Femur (tissue), 1 donor: ENCODE measurements around the gene OSGIN1.
A peak's percentile ranks its signal among the peaks of the same experiment; 100 is the strongest.

Experiments used
- DNase-seq: peaks from one replicate; pipeline ENCODE4 v3.0.0-alpha.2; 2017

The OSGIN1 gene

DNA sequence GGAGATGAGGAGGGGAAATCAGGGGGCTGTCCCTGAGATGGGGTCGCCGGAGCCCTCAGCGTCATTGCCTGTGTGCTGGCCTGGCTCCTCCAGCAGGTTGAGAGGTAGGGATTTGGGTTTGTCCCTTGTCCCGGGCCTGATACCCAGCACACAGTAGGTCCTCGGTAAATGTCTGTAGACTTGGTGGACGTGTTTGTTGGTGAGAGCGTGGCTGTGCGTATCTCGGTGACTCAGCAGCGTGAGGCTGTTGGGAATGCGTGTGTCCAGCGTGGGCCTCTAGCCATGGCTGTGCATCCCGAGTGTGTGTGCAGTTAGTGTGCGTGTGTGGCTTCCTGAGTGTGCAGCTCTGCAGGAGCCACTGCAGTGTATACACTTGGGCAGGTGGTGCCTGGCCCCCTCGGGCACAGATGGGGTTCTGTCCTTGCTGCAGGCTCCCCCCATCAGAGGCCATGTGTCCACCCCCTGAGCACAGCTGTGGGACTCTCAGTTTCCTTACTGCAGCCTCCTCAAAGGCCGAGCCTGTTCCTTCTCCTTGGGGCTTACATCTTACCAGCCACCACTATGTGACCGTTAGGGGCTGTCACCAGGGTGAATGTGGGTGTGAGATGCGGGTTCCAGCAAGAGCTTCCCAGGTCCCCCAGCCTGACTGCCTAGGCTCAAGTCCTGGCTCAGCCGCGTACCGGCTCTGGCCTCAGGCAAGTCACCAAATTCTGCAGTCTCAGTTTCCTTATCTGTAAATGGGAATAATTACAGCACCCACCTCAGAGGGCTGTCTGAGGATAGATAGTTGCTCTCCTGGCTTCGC lies 20.7 kb downstream of the OSGIN1 start:
- DNase-seq, result no peak

DNA sequence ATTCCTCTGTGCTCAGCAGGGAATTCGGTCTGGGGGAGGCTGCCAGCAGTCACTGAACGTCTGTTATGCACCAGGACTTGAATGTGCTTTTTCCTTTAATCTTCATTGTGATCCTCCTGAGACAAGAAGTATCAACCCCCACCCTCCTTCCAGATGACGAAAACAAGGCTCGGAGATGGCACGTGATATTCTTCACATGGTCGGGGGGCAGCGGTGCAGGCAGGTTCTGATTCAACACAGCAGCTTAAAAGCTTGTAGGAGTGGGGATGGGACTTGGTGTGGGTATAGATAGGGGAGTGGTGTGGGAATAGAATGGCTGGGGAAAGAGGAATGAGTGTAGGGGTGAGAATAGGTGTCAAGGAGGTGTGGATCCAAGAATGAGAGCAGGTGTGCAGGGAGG lies 21.4 kb downstream of the OSGIN1 start:
- DNase-seq, result no peak

DNA sequence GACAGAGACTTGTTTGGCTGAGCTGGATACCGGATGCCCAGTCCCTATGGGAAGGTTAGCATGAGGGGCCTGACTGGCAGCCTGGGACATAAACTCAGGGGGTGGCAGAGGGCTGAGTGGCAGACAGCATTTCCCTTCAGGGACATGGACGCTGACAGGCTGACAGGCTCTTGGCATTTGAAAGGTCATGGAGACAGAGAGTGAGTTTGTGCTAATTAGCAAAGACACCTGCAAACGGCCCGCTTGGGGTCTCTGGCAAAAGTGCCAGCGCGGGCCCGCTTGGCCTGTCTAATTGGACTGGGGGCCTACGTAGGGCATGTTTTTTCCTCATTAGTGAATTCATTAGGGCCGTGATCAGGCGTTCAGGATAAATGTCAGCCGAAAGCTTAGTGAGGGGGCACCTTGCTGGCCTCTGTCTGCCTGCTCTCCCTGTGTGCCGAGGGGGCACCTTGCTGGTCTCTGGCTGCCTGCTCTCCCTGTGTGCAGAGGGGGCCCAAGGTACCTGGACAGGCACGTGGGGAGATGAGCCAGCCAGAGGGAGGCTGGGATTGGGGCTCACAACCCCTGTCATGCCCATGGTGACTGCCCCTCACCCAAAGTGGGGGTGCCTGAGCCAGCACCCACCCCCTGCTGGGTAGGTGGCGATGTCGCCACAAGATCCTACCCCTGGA lies 22.7 kb downstream of the OSGIN1 start:
- DNase-seq, result no peak

DNA sequence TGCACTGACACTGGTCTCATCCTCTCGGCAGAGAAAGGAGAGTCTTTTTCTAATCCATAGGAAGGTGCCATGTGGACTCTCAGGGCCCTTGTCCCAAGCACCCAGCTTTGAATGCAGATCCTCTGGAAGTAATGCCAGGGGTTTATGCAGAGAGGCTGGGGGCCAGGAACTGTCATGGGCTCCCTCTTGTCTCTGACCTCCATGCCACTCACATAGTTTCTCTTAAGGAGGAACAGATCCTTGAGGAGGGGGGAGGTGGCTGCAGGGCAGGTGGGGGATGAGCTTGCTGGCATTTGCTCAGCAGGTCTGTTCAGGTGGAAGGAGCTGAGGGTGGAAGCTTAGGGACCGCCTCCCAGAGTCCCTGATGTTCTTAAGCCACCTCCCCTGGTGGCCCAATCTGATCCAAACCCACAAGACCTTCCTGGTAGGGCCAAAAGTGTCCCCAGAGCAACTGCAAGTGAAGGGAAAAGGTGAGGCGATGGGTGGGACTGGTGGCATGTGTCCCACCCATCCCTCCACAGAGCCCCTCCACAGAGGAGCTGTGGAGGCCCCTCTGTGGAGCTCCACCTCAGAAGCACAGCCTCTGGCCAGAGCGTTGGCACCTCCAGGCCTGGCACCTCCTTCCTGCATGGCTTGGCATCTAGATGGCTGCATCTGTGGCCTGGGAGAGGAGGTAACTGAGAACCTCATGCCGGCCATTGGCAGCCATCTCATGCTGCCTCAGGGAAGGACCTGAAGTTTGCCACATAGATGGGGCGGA lies 24.2 kb downstream of the OSGIN1 start:
- no peak for DNase-seq

GRCh38 chr16:83978401-83978904 lies 25.4 kb downstream of the OSGIN1 start:
- no peak for DNase-seq

DNA sequence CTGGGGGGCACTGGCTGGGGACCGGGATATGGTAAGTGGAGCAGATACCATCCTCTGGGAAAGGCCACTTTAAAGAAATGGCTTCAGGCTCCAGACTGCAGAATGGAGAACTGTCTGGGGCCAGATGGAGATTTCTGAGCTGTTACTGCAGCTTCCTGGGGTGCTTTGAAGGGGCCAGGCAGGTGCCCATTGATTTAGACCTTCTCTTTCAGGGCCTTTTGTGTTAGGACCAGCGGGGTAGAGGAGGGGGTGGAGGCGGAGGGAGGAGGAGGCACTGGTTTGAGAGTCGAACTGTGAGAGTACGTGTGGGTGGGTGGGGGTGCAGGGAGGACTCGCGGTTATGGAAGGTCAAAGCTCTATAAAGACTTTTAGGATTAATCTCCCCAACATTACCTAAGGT lies 26.4 kb downstream of the OSGIN1 start:
- no peak for DNase-seq

DNA sequence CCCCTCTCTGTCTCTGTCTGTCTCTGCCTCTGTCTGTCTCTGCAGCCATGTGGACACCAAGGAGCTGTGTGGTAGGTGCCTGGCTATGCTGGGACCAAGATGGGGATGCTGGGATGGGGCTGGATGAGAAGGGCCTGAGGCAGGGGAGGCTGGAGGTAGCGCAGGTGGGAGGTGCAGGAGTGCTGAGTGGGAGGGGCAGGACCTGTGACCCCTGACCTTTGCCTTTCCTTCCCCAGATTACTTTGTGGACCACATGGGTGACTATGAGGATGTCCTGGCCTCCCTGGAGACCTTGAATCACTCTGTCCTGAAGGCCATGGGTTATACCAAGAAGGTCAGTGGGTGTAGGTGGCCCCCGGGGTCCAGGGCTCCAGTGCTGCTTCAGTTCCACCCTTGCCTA lies 27.8 kb downstream of the OSGIN1 start:
- DNase-seq, result no peak

DNA sequence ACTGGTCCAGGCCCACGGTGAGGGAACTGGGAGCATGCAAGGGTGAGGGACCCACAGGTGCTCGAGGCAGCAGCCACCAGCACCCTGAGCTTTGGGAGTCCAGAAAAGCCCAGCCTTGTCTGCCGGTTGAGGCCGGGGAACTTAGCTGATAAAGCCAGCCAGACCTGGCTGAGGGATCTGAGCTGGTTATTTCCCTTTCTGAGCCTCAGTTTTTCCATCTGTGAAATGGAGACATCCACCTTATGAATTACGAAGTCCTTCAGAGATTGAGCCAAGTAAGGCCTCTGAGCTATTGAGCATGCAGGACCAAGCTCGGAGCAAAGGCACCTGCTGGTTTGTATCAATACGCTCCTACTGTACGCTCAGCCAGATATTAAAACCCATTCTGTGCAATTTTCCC lies 28.8 kb downstream of the OSGIN1 start:
- DNase-seq, result no peak

GRCh38 chr16:83983491-83983890 lies 30.5 kb downstream of the OSGIN1 start:
- DNase-seq, result no peak

DNA sequence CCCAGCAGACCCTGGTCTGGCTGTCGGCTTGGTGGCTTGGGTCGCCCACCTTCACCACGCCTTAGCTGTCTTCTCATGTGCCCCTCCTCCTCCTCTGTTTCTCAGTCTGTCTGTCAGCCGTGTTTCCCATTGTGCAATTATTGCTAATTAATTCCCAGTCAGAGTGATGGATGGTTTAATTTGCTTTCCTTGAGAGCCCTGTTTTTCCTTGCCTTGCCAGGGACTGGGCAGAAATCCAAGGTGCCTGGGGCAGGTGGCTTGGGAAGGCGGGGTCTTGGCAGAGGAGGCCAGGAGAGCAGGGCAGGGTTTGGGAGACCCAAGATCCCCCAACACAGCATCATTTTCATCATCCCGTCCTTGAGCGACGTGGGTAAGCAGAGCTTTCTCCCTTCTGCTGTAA lies 36.3 kb downstream of the OSGIN1 start:
- no peak for DNase-seq

DNA sequence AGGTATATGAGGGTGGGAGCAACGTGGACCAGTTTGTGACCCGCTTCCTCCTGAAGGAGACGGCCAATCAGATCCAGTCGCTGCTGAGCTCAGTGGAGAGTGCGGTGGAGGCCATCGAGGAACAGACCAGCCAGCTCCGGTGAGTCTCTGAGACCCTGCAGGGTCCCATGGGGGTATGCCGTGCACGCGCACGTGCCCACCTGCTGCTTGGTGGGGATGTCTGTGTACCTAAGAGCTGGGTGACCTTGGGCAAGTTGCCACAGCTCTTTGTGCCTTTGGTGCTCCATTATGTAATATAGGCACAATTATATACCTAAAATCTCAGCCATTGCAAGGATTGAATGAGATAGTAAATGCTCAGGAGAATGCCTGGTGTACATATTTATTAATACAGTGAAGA lies 37.5 kb downstream of the OSGIN1 start:
- DNase-seq, result no peak

DNA sequence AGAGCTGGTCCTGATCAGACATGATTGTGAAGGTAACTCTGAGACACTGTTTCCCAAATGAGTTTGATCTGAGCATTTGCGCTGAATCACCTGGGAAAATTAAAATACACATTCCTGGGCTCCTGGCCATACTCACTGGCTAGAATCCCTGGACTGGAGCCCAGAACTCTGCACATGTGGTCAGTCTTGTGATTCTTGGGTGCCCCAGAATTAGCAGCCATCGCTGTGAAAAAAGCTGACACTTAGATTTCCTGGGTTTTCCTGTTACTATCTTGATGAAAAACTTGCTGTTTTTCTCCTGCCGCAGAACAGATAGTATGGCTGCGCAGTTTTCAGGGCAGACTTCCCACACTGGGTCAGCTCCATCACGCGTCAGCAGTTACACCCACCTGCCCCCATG lies 39.6 kb downstream of the OSGIN1 start:
- no peak for DNase-seq

DNA sequence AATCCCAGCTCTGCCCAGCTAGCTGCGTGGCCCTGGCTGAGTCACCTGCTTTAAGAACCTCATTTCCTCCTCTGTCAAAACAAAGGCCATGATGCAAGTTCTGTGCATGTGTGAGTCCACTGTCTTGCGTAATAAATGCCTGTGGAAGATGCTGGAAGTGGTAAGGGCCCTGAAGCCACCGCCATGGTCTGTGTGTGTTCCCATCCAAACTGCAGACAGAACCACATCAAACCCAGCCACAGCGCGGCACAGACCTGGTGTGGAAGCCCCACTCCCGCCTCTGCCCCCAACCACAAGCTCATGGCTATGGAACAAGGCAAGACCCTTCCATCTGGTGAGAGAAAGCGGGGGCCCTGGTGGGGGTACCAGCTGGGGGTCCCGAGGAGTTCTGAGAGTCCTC lies 41.0 kb downstream of the OSGIN1 start:
- peak; percentile 44 for DNase-seq

DNA sequence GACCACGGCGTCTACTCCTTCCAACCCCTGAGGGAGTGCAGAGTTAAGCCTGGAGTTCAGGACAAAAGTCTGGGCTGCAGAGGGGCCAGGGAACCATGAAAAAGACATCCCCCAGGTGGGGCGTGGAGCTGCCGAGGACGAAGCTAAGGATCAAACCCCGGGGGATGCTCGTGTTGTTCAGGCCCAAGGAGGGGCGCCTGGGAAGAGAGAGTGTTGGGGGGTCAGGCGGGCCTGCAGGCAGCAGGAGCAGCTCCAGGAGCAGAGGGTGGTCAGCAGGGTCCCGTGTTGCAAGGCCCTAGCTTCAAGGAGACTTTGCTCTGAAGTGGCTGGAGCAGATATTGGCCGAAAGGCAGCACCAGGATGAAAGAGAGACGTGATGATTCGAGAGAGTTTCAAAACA lies 41.7 kb downstream of the OSGIN1 start:
- no peak for DNase-seq

- peak; percentile 51 for DNase-seq
These were observed 42.7 kb downstream of the OSGIN1 start for GRCh38 chr16:83995754-83996153.

- DNase-seq, result no peak
These were observed 43.6 kb downstream of the OSGIN1 start for GRCh38 chr16:83996481-83997252.

- no peak for DNase-seq
These were observed 45.1 kb downstream of the OSGIN1 start for GRCh38 chr16:83998091-83998490.

GRCh38 chr16:84000989-84001642 lies 48.1 kb downstream of the OSGIN1 start:
- no peak for DNase-seq

- DNase-seq, result no peak
These were observed 48.7 kb downstream of the OSGIN1 start for GRCh38 chr16:84001726-84002125.

- DNase-seq, result no peak
These were observed 50.0 kb downstream of the OSGIN1 start for GRCh38 chr16:84003038-84003437.

DNA sequence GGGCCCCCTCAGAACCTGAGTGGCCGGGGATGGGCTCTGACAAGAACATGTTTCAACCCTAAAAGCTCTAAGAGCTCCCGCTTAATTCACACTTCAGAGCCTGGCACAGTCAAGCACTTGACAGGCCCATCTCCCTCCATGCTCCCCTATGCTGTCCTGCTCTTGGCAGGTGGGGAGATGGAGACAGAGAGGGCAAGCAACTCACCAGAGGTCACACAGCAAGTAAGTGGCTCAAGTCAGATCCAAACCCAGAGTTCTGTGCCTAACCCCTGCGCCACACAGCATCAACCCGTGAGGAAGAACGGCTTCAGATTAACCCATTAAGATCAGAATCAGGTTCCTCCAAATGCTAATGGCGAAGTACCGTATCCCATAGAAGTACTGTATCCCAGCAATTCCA lies 51.4 kb downstream of the OSGIN1 start:
- DNase-seq, result no peak

DNA sequence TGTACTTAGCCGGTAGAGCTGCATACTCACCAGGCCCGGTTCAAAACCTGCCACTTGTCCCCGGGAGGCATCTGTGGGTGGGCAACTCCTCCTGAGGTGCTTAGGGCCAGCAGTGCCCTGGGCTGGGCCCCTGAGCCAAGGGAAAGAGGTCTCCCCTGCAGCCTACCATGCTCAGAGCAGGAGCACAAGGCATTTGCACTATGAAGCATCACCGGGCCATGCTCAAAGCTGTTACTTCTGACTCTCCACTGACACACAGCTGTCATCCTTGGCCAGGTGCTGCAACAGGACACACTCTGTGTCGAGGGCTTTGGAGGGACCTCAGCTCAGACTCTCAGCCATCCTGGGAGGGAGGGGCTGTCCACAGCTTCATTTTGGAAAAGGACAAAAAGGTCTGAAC lies 52.4 kb downstream of the OSGIN1 start:
- no peak for DNase-seq
